WERI-Rb-1 (cell line): ENCODE measurements around the gene SORBS1.

Source experiments
- DNase-seq: peaks from one replicate; pipeline ENCODE4 v3.0.0-alpha.2; 2020
- H3K27ac ChIP-seq: fragments of 250-450 bp; sonication (Bioruptor Pico); 2 replicates; pipeline ENCODE4 v1.5.1; 2020; ENCODE audit warnings: mild to moderate bottlenecking, moderate library complexity
- H3K27me3 ChIP-seq: fragments of 250-450 bp; sonication (Bioruptor Pico); 2 replicates; pipeline ENCODE4 v1.5.1; 2021; ENCODE audit warnings: mild to moderate bottlenecking, low read depth, moderate library complexity; ENCODE audit not compliant: insufficient read depth, severe bottlenecking
- H3K36me3 ChIP-seq: fragments of 250-450 bp; sonication (Bioruptor Pico); 2 replicates; pipeline ENCODE4 v1.5.1; 2020; ENCODE audit warnings: mild to moderate bottlenecking, moderate library complexity
- H3K4me3 ChIP-seq: 2 replicates; pipeline ENCODE4 v1.5.1; 2011; ENCODE audit warnings: low read depth, mild to moderate bottlenecking, control low read depth, low read length
- H3K9me3 ChIP-seq: fragments of 250-450 bp; sonication (Bioruptor Pico); 2 replicates; pipeline ENCODE4 v1.5.1; 2021; ENCODE audit warnings: mild to moderate bottlenecking, moderate library complexity; ENCODE audit not compliant: severe bottlenecking
- CTCF ChIP-seq: IDR thresholded peaks from 2 replicates; pipeline ENCODE4 v1.5.1; 2011; ENCODE audit warnings: low read depth, mild to moderate bottlenecking, control low read depth, inconsistent platforms, low read length

Gene SORBS1

GRCh38 chr10:95478185-95478584 is 83.0 kb downstream of the SORBS1 start:
- H3K9me3 ChIP-seq = no peaks in the 10 kb centered on the region
- H3K27me3 ChIP-seq = no peaks in the 10 kb centered on the region
- no peak overlapping the region for H3K4me3 ChIP-seq
- no peak for DNase-seq
- TF ChIP-seq CTCF = no peak
- no peaks in the 10 kb centered on the region for H3K36me3 ChIP-seq
- H3K27ac ChIP-seq = no peak overlapping the region

- no peak for TF ChIP-seq CTCF
- no peak overlapping the region for H3K4me3 ChIP-seq
- no peaks in the 10 kb centered on the region for H3K9me3 ChIP-seq
- H3K36me3 ChIP-seq = no peaks in the 10 kb centered on the region
- DNase-seq = no peak
- H3K27me3 ChIP-seq = no peaks in the 10 kb centered on the region
- H3K27ac ChIP-seq = no peak overlapping the region
Measured at GRCh38 chr10:95477175-95477520, 84.0 kb downstream of the SORBS1 start.

DNA sequence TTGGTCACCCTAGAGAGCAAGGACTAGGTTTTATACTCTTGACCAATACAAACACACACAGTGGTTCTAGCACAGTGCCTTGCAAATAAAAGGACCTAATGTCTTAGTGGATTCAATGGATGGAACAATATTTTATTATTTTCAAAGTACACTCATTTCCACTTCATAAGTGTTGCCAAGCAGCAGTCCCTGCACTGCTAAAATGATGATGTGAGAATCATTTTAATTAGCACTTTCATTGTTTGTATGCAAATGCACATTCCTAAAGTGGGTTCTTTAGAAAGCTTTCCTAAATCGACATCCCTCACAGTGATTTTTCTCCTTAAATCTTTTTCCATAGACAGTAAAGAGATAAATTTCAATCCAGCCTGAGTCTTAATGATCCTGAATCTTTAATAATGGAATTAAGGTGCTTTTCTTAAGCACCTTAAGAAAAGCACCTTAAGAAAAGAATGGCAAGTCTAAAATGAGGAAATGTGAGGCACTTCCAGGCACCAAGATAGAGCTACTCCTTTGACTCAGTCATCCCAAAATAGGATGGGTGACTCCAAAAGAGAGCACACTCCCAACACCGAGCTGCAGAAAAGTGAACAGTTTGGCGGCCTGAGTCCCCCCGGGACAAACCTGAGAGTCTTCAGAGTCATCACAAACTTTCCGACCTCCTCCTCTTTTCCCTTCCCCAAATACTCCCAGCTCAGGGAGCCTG is 84.5 kb downstream of the SORBS1 start:
- DNase-seq = no peak
- no peaks in the 10 kb centered on the region for H3K36me3 ChIP-seq
- no peaks in the 10 kb centered on the region for H3K27me3 ChIP-seq
- H3K4me3 ChIP-seq = no peak overlapping the region
- no peaks in the 10 kb centered on the region for H3K9me3 ChIP-seq
- no peak for TF ChIP-seq CTCF
- H3K27ac ChIP-seq = no peak overlapping the region

DNA sequence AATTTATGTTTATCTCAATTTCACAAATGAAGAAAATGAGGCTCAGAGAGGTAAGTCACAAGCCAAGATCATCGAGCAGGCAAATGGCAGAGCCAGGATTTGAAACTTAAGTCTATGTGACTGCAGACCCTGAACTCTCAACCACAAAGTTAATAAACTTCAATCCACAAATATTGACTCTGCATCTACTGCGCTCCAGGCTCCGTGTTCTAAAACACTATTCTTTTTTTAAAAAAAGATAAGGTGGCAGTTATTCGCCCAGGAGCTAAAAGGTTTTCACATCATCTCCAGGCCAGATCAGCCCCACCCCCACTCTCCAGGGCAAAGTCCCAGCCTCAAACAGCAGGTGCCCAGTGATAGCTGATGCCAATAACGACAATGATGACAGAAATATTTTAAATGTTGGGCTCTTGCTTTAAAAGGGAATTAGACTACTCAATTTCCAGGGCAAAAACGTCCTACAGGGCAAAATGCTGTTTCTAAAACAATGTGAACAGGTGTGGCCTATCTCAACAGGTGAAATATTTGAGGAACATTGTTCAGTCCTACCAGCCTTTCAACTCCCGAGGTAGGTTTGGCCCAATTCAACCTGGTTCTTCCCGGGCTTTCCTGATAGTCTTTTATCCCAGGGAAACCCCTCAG is 85.2 kb downstream of the SORBS1 start:
- DNase-seq = no peak
- Histone ChIP-seq H3K36me3 (no peaks in the 10 kb centered on the region), H3K4me3 (no peak overlapping the region), H3K27ac (no peak overlapping the region), H3K27me3 (no peaks in the 10 kb centered on the region), H3K9me3 (no peaks in the 10 kb centered on the region)
- TF ChIP-seq CTCF = no peak

- Histone ChIP-seq H3K27me3 (no peaks in the 10 kb centered on the region), H3K9me3 (no peaks in the 10 kb centered on the region), H3K27ac (no peak overlapping the region), H3K4me3 (no peak overlapping the region), H3K36me3 (no peaks in the 10 kb centered on the region)
- DNase-seq = no peak
- no peak for TF ChIP-seq CTCF
Measured at GRCh38 chr10:95475003-95475383, 86.2 kb downstream of the SORBS1 start.
